WTC11 (cell line): Measurements from ENCODE around the gene NUDT14. TPM values are rescaled to one million over a fixed set of nuclear protein-coding genes. Genes with fewer than 3 reads are reported as not detected.

Experiments used
- ATAC-seq: fragments of 200-7000 bp; cut with Tn5 transposase; 2 replicates; pipeline ENCODE4 v1.10.0; 2021; ENCODE audit warnings: mild to moderate bottlenecking, moderate library complexity
- CTCF ChIA-PET: fragments of 300-600 bp; sonication (Branson Sonifier 250); formaldehyde crosslinking; loops from one replicate; lab custom pipeline; 2021; ENCODE audit warnings: antibody characterized with exemption; lab: Charles Lee
- POLR2A ChIA-PET: fragments of 350-600 bp; sonication (Branson Sonifier 250); formaldehyde crosslinking; loops from one replicate; lab custom pipeline; 2021; ENCODE audit warnings: antibody characterized with exemption; lab: Charles Lee
- DNase-seq: peaks from one replicate; pipeline ENCODE4 v3.0.0; 2021; ENCODE audit warnings: low spot score
- H3K27ac Mint-ChIP-seq: 2 replicates; pipeline ENCODE4 v1.8.0; 2021; ENCODE audit warnings: mixed read lengths
- H3K27me3 Mint-ChIP-seq: 2 replicates; pipeline ENCODE4 v1.8.0; 2021; ENCODE audit warnings: low read depth, mild to moderate bottlenecking, moderate library complexity, mixed read lengths
- H3K36me3 Mint-ChIP-seq: 2 replicates; pipeline ENCODE4 v1.8.0; 2021; ENCODE audit warnings: mixed read lengths
- H3K4me1 Mint-ChIP-seq: 2 replicates; pipeline ENCODE4 v1.8.0; 2022; ENCODE audit warnings: mixed read lengths
- H3K4me3 Mint-ChIP-seq: 2 replicates; pipeline ENCODE4 v1.8.0; 2021; ENCODE audit warnings: mild to moderate bottlenecking, moderate library complexity, mixed read lengths
- H3K9me3 Mint-ChIP-seq: 2 replicates; pipeline ENCODE4 v1.8.0; 2021; ENCODE audit warnings: mixed read lengths
- ELF4 ChIP-seq: sonication (generic); formaldehyde crosslinking; IDR thresholded peaks from 2 replicates; pipeline ENCODE4 v1.8.1; 2022; ENCODE audit warnings: low read depth, mild to moderate bottlenecking, moderate library complexity, missing genetic modification reagents
- HMGA2 ChIP-seq: fragments of 250-450 bp; sonication (Bioruptor Pico); IDR thresholded peaks from 2 replicates; pipeline ENCODE4 v1.4.0; 2021; ENCODE audit warnings: mild to moderate bottlenecking, moderate library complexity
- IRF2 ChIP-seq: sonication (generic); formaldehyde crosslinking; IDR thresholded peaks from 2 replicates; pipeline ENCODE4 v1.8.0; 2022; ENCODE audit warnings: low read depth, missing genetic modification reagents, borderline replicate concordance
- KAT7 ChIP-seq: sonication (generic); formaldehyde crosslinking; IDR thresholded peaks from 2 replicates; pipeline ENCODE4 v1.8.1; 2023; ENCODE audit warnings: missing genetic modification reagents, mild to moderate bottlenecking, borderline replicate concordance
- SP1 ChIP-seq: sonication (generic); formaldehyde crosslinking; conservative IDR thresholded peaks from 2 replicates; pipeline ENCODE4 v1.8.1; 2022; ENCODE audit warnings: missing genetic modification reagents
- ZNF121 ChIP-seq: sonication (generic); formaldehyde crosslinking; IDR thresholded peaks from 2 replicates; pipeline ENCODE4 v1.8.0; 2023; ENCODE audit warnings: missing genetic modification reagents
- ZNF232 ChIP-seq: sonication (generic); formaldehyde crosslinking; IDR thresholded peaks from 2 replicates; pipeline ENCODE4 v1.8.0; 2022; ENCODE audit warnings: mild to moderate bottlenecking, missing genetic modification reagents
- ZNF263 ChIP-seq: sonication (generic); formaldehyde crosslinking; IDR thresholded peaks from 2 replicates; pipeline ENCODE4 v1.8.1; 2022; ENCODE audit warnings: low read depth, mild to moderate bottlenecking, moderate library complexity, missing genetic modification reagents
- ZNF423 ChIP-seq: fragments of 250-450 bp; sonication (Bioruptor Pico); IDR thresholded peaks from 2 replicates; pipeline ENCODE4 v2.1.2; 2022; ENCODE audit warnings: mild to moderate bottlenecking, moderate library complexity
- total RNA-seq: library from RNA; stranded (reverse); gene quantifications from 3 replicates; pipeline ENCODE4 v1.2.3, GENCODE V29; 2021
- TF ChIP-seq, protein P1 (sequence below): sonication (generic); formaldehyde crosslinking; IDR thresholded peaks from 2 replicates; pipeline ENCODE4 v1.8.0; 2023; ENCODE audit warnings: mild to moderate bottlenecking, missing genetic modification reagents
- TF ChIP-seq, protein P2 (sequence below): sonication (generic); formaldehyde crosslinking; IDR thresholded peaks from 2 replicates; pipeline ENCODE4 v1.8.1; 2022; ENCODE audit warnings: low read depth, missing genetic modification reagents, borderline replicate concordance
- TF ChIP-seq, protein P3 (sequence below): sonication (generic); formaldehyde crosslinking; IDR thresholded peaks from 2 replicates; pipeline ENCODE4 v1.8.1; 2023; ENCODE audit warnings: mild to moderate bottlenecking, moderate library complexity, missing genetic modification reagents
- TF ChIP-seq, protein P4 (sequence below): fragments of 250-450 bp; sonication (Bioruptor Pico); IDR thresholded peaks from 2 replicates; pipeline ENCODE4 v1.9.0; 2021; ENCODE audit warnings: mild to moderate bottlenecking
- TF ChIP-seq, protein P5 (sequence below): sonication (generic); formaldehyde crosslinking; conservative IDR thresholded peaks from 2 replicates; pipeline ENCODE4 v1.8.1; 2023; ENCODE audit warnings: mild to moderate bottlenecking, low read depth, missing genetic modification reagents, moderate library complexity
- TF ChIP-seq, protein P6 (sequence below): fragments of 250-450 bp; sonication (Bioruptor Pico); IDR thresholded peaks from 2 replicates; pipeline ENCODE4 v1.8.0; 2021; ENCODE audit warnings: mild to moderate bottlenecking
- TF ChIP-seq, protein P7 (sequence below): sonication (generic); formaldehyde crosslinking; IDR thresholded peaks from 2 replicates; pipeline ENCODE4 v1.8.0; 2022; ENCODE audit warnings: mild to moderate bottlenecking, missing genetic modification reagents
- TF ChIP-seq, protein P8 (sequence below): sonication (generic); formaldehyde crosslinking; IDR thresholded peaks from 2 replicates; pipeline ENCODE4 v1.8.1; 2023; ENCODE audit warnings: mild to moderate bottlenecking, missing genetic modification reagents
- TF ChIP-seq, protein P9 (sequence below): sonication (generic); formaldehyde crosslinking; IDR thresholded peaks from 2 replicates; pipeline ENCODE4 v1.8.1; 2022; ENCODE audit warnings: mild to moderate bottlenecking, moderate library complexity, missing genetic modification reagents

Gene NUDT14
- total RNA-seq, 1 experiment from 2014 or later, result 35.4 TPM

DNA sequence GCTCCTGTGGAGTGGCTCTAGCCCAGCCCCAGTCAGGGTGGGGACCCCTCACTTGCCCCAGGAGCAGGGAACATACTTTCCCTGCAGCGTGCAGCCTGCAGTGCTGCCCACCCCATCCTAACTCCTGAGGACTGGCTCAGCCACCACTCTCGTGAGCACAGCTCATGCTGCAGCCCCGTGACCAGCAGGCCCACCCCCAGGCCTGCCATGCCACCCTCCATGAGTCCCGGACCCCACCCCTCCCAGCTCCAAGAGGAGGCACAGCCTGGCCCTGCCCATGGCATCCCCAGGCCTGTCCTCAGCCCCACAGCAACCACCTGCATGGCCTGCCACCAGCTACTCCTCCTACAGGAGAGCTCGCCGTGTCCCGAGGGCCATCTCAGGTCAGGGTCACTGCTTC, 8.6 kb downstream of the NUDT14 start:
- ATAC-seq (no peak), DNase-seq (no peak)
- H3K27ac Mint-ChIP-seq, result no peak overlapping the region
- TF ChIP-seq ZNF121 (CRISPR knock-in tag) (no peak), ZNF232 (CRISPR knock-in tag) (no peak), IRF2 (CRISPR knock-in tag) (no peak), KAT7 (CRISPR knock-in tag) (no peak), SP1 (CRISPR knock-in tag) (no peak), ELF4 (CRISPR knock-in tag) (no peak), HMGA2 (CRISPR knock-in tag) (no peak), ZNF263 (no peak), ZNF423 (no peak)
- TF ChIP-seq, protein P1, sequence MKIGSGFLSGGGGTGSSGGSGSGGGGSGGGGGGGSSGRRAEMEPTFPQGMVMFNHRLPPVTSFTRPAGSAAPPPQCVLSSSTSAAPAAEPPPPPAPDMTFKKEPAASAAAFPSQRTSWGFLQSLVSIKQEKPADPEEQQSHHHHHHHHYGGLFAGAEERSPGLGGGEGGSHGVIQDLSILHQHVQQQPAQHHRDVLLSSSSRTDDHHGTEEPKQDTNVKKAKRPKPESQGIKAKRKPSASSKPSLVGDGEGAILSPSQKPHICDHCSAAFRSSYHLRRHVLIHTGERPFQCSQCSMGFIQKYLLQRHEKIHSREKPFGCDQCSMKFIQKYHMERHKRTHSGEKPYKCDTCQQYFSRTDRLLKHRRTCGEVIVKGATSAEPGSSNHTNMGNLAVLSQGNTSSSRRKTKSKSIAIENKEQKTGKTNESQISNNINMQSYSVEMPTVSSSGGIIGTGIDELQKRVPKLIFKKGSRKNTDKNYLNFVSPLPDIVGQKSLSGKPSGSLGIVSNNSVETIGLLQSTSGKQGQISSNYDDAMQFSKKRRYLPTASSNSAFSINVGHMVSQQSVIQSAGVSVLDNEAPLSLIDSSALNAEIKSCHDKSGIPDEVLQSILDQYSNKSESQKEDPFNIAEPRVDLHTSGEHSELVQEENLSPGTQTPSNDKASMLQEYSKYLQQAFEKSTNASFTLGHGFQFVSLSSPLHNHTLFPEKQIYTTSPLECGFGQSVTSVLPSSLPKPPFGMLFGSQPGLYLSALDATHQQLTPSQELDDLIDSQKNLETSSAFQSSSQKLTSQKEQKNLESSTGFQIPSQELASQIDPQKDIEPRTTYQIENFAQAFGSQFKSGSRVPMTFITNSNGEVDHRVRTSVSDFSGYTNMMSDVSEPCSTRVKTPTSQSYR (CRISPR knock-in tag), result no peak
- TF ChIP-seq, protein P2, sequence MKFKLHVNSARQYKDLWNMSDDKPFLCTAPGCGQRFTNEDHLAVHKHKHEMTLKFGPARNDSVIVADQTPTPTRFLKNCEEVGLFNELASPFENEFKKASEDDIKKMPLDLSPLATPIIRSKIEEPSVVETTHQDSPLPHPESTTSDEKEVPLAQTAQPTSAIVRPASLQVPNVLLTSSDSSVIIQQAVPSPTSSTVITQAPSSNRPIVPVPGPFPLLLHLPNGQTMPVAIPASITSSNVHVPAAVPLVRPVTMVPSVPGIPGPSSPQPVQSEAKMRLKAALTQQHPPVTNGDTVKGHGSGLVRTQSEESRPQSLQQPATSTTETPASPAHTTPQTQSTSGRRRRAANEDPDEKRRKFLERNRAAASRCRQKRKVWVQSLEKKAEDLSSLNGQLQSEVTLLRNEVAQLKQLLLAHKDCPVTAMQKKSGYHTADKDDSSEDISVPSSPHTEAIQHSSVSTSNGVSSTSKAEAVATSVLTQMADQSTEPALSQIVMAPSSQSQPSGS (CRISPR knock-in tag), result no peak
- TF ChIP-seq, protein P3, sequence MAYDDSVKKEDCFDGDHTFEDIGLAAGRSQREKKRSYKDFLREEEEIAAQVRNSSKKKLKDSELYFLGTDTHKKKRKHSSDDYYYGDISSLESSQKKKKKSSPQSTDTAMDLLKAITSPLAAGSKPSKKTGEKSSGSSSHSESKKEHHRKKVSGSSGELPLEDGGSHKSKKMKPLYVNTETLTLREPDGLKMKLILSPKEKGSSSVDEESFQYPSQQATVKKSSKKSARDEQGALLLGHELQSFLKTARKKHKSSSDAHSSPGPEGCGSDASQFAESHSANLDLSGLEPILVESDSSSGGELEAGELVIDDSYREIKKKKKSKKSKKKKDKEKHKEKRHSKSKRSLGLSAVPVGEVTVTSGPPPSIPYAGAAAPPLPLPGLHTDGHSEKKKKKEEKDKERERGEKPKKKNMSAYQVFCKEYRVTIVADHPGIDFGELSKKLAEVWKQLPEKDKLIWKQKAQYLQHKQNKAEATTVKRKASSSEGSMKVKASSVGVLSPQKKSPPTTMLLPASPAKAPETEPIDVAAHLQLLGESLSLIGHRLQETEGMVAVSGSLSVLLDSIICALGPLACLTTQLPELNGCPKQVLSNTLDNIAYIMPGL (CRISPR knock-in tag), result no peak
- TF ChIP-seq, protein P4, sequence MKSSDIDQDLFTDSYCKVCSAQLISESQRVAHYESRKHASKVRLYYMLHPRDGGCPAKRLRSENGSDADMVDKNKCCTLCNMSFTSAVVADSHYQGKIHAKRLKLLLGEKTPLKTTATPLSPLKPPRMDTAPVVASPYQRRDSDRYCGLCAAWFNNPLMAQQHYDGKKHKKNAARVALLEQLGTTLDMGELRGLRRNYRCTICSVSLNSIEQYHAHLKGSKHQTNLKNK (CRISPR knock-in tag), result no peak
- TF ChIP-seq, protein P5, sequence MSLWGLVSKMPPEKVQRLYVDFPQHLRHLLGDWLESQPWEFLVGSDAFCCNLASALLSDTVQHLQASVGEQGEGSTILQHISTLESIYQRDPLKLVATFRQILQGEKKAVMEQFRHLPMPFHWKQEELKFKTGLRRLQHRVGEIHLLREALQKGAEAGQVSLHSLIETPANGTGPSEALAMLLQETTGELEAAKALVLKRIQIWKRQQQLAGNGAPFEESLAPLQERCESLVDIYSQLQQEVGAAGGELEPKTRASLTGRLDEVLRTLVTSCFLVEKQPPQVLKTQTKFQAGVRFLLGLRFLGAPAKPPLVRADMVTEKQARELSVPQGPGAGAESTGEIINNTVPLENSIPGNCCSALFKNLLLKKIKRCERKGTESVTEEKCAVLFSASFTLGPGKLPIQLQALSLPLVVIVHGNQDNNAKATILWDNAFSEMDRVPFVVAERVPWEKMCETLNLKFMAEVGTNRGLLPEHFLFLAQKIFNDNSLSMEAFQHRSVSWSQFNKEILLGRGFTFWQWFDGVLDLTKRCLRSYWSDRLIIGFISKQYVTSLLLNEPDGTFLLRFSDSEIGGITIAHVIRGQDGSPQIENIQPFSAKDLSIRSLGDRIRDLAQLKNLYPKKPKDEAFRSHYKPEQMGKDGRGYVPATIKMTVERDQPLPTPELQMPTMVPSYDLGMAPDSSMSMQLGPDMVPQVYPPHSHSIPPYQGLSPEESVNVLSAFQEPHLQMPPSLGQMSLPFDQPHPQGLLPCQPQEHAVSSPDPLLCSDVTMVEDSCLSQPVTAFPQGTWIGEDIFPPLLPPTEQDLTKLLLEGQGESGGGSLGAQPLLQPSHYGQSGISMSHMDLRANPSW (CRISPR knock-in tag), result no peak
- TF ChIP-seq, protein P6, sequence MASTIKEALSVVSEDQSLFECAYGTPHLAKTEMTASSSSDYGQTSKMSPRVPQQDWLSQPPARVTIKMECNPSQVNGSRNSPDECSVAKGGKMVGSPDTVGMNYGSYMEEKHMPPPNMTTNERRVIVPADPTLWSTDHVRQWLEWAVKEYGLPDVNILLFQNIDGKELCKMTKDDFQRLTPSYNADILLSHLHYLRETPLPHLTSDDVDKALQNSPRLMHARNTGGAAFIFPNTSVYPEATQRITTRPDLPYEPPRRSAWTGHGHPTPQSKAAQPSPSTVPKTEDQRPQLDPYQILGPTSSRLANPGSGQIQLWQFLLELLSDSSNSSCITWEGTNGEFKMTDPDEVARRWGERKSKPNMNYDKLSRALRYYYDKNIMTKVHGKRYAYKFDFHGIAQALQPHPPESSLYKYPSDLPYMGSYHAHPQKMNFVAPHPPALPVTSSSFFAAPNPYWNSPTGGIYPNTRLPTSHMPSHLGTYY (CRISPR knock-in tag), result no peak
- TF ChIP-seq, protein P7, sequence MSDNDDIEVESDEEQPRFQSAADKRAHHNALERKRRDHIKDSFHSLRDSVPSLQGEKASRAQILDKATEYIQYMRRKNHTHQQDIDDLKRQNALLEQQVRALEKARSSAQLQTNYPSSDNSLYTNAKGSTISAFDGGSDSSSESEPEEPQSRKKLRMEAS (CRISPR knock-in tag), result no peak
- TF ChIP-seq, protein P8, sequence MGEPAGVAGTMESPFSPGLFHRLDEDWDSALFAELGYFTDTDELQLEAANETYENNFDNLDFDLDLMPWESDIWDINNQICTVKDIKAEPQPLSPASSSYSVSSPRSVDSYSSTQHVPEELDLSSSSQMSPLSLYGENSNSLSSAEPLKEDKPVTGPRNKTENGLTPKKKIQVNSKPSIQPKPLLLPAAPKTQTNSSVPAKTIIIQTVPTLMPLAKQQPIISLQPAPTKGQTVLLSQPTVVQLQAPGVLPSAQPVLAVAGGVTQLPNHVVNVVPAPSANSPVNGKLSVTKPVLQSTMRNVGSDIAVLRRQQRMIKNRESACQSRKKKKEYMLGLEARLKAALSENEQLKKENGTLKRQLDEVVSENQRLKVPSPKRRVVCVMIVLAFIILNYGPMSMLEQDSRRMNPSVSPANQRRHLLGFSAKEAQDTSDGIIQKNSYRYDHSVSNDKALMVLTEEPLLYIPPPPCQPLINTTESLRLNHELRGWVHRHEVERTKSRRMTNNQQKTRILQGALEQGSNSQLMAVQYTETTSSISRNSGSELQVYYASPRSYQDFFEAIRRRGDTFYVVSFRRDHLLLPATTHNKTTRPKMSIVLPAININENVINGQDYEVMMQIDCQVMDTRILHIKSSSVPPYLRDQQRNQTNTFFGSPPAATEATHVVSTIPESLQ (CRISPR knock-in tag), result no peak
- TF ChIP-seq, protein P9, sequence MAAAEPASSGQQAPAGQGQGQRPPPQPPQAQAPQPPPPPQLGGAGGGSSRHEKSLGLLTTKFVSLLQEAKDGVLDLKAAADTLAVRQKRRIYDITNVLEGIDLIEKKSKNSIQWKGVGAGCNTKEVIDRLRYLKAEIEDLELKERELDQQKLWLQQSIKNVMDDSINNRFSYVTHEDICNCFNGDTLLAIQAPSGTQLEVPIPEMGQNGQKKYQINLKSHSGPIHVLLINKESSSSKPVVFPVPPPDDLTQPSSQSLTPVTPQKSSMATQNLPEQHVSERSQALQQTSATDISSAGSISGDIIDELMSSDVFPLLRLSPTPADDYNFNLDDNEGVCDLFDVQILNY (CRISPR knock-in tag), result no peak
- H3K4me1 Mint-ChIP-seq, result no peaks in the 10 kb centered on the region
- POLR2A ChIA-PET, result no interaction called here
- H3K36me3 Mint-ChIP-seq, result no peaks in the 10 kb centered on the region
- H3K4me3 Mint-ChIP-seq, result no peak overlapping the region
- CTCF ChIA-PET, result interaction anchor here (6.6 to 7.4 kb wide), 2 partner anchors 10 to 82 kb away, joined by 36 to 107 read pairs; partner anchors contain the start of gene NUDT14
- no peaks in the 10 kb centered on the region for H3K9me3 Mint-ChIP-seq
- H3K27me3 Mint-ChIP-seq, result peaks cover 7% of the 10 kb centered on the region; the same call in 1 of the 2 replicates
